WERI-Rb-1 (cell line): Measurements from ENCODE around the gene KSR1.

Experiments
- DNase-seq: peaks from one replicate; pipeline ENCODE4 v3.0.0-alpha.2; 2020
- H3K27ac ChIP-seq: fragments of 250-450 bp; sonication (Bioruptor Pico); 2 replicates; pipeline ENCODE4 v1.5.1; 2020; ENCODE audit warnings: mild to moderate bottlenecking, moderate library complexity
- H3K27me3 ChIP-seq: fragments of 250-450 bp; sonication (Bioruptor Pico); 2 replicates; pipeline ENCODE4 v1.5.1; 2021; ENCODE audit warnings: mild to moderate bottlenecking, low read depth, moderate library complexity; ENCODE audit not compliant: insufficient read depth, severe bottlenecking
- H3K36me3 ChIP-seq: fragments of 250-450 bp; sonication (Bioruptor Pico); 2 replicates; pipeline ENCODE4 v1.5.1; 2020; ENCODE audit warnings: mild to moderate bottlenecking, moderate library complexity
- H3K4me3 ChIP-seq: 2 replicates; pipeline ENCODE4 v1.5.1; 2011; ENCODE audit warnings: low read depth, mild to moderate bottlenecking, control low read depth, low read length
- H3K9me3 ChIP-seq: fragments of 250-450 bp; sonication (Bioruptor Pico); 2 replicates; pipeline ENCODE4 v1.5.1; 2021; ENCODE audit warnings: mild to moderate bottlenecking, moderate library complexity; ENCODE audit not compliant: severe bottlenecking
- TF ChIP-seq, protein P1 (sequence below): IDR thresholded peaks from 2 replicates; pipeline ENCODE4 v1.5.1; 2011; ENCODE audit warnings: low read depth, mild to moderate bottlenecking, control low read depth, inconsistent platforms, low read length

KSR1 gene

DNA sequence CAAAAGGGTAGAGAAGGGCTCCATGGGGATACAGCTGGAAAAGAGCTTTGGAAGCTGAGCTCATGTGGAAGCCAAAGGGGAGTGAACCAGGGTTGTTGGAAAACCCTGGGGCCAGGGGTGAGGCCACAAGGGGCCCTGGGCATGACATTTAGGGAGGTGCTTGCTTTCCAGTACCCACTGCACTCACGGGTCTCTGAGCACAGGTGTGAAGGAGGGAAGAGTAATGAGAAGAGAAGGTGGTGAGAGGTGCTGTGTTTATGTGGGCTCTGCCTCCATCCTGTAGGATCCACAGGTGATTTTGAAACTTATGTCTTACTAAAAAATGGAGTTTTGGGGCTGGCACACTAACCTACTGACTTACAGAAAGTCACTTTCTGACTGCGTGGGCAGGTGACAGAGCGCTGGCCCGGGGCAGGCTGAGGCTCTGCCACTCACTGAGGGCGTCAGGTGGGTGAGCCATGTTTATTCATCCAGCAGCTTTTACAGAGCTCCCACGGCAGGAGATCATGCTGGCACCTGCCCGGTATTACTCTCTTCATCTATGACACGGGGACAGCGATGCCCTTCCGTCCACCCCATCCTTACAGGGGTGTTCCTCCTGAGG is 18.9 kb downstream of the KSR1 start:
- no peaks in the 10 kb centered on the region for H3K27me3 ChIP-seq
- H3K27ac ChIP-seq: no peak overlapping the region
- no peaks in the 10 kb centered on the region for H3K9me3 ChIP-seq
- TF ChIP-seq, protein P1, sequence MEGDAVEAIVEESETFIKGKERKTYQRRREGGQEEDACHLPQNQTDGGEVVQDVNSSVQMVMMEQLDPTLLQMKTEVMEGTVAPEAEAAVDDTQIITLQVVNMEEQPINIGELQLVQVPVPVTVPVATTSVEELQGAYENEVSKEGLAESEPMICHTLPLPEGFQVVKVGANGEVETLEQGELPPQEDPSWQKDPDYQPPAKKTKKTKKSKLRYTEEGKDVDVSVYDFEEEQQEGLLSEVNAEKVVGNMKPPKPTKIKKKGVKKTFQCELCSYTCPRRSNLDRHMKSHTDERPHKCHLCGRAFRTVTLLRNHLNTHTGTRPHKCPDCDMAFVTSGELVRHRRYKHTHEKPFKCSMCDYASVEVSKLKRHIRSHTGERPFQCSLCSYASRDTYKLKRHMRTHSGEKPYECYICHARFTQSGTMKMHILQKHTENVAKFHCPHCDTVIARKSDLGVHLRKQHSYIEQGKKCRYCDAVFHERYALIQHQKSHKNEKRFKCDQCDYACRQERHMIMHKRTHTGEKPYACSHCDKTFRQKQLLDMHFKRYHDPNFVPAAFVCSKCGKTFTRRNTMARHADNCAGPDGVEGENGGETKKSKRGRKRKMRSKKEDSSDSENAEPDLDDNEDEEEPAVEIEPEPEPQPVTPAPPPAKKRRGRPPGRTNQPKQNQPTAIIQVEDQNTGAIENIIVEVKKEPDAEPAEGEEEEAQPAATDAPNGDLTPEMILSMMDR: no peak
- DNase-seq: no peak
- H3K4me3 ChIP-seq: no peak overlapping the region
- no peaks in the 10 kb centered on the region for H3K36me3 ChIP-seq

DNA sequence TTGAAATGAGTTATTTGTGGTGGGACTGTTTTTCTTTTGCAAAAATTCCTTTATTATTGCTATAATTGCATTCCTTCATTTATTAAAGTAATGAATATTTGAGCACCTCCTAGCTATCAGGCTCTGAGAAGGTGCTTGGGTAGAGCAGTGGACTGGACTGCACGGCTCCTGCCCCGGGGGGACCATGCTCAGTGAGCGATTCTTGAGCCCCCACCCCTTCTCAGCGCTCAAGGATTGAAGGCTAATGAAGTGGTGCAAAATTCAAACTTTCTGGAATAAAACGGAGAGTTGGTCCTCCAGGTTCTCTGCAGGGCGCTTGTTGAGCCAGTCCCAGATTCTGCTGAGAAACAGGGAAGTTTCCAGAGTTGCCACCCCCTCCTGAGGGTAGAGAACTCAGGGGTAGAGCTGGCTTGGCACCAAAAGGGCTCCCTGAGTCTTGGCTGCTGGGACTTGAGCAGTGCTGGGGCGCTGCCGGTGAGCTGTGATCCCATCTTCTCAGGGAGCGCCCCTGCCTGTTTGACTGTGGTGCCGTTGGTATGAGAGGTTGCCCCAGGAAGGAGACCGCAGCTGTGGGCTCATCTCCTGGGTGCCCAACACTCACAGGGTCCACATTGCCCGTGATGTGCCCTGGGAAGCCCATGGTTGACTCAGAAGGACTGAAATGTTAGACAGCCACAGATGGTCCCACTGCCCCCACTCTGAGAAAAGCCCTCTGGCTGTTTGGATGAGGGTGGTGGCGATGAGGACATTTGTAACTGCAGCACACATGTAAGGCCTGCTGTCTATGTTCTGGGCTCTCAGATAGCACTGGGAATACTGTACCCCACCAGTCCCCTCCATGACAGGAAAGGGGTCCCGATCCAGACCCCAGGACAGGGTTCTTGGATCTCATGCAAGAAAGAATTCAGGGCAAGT is 20.0 kb downstream of the KSR1 start:
- H3K36me3 ChIP-seq: no peaks in the 10 kb centered on the region
- peak overlapping the region; percentile 71 for H3K27ac ChIP-seq
- no peak overlapping the region for H3K4me3 ChIP-seq
- TF ChIP-seq, protein P1: no peak
- no peaks in the 10 kb centered on the region for H3K9me3 ChIP-seq
- DNase-seq: peak; percentile 51
- no peaks in the 10 kb centered on the region for H3K27me3 ChIP-seq

DNA sequence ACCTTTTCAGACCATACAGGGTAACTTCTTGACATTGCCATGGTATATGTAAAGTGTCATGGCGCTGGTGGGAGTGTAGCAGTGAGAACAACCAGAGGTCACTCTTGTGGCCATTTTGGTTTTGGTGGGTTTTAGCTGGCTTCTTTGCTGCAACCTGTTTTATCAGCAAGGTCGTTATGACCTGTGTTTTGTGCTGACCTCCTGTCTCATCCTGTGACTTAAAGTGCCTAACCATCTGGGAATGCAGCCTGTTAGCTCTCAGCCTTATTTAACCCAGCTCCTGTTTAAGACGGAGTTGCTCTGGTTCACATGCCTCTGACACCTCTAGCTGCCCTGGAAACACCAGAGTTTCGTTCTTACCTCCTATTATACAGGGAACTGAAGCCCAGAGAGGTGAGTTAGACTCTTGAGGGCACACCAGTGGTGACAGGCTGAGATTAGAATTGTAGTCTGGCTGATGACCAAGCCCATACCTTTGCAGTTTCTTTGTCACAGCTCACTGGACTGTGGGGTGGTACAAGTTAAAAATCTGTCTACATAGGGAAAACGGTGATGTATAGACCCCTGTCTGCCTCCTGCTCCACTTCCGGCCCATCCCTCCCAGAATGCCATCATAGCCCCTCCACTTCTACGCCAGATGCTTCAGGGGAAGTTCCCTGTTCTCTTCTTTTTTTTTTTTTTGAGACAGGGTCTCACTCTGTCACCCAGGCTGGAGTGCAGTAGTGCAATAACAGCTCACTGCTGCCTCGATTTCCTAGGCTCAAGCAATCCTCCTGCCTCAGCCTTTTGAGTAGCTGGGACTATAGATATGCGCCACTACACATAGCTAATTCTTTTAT is 21.0 kb downstream of the KSR1 start:
- Histone ChIP-seq H3K36me3 (no peaks in the 10 kb centered on the region), H3K4me3 (no peak overlapping the region), H3K27ac (peak overlapping the region; percentile 71), H3K27me3 (no peaks in the 10 kb centered on the region), H3K9me3 (no peaks in the 10 kb centered on the region)
- DNase-seq: peak; percentile 33
- TF ChIP-seq, protein P1: no peak

DNA sequence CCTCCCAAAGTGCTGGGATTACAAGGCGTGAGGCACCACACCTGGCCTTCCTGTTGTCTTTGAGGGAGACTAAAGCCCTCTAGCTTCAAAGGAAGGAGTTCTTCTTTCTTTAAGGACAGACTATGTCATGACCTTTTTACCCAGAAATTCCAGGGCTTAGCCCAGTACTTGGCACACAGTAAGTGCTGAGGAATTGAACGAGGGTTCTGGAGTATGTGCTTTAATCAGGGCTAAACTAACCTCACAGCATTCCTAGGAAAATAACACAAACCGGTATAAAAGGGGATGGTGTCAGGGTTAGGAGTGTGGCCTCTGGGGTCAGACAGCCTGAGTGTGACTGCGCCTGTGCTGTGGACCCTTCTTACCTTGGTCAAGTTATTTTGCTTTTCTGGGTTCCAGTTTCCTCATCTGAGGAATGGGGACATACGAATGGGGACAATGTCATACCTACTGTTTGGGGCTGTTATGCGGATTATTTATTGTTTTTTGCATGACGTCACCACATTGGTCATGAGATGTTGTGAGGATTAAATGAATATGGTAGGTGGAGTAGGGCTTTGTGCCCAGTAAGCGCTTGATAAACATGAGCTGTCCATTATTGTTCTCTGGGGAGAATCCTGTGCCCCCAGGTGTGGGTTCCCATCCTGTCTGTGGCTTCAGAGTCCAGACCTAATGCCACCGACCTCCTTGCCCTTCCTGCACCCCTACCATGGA is 21.9 kb downstream of the KSR1 start:
- Histone ChIP-seq H3K36me3 (no peaks in the 10 kb centered on the region), H3K27ac (peak overlapping the region; percentile 71), H3K9me3 (no peaks in the 10 kb centered on the region), H3K27me3 (no peaks in the 10 kb centered on the region), H3K4me3 (no peak overlapping the region)
- TF ChIP-seq, protein P1: no peak
- DNase-seq: no peak

DNA sequence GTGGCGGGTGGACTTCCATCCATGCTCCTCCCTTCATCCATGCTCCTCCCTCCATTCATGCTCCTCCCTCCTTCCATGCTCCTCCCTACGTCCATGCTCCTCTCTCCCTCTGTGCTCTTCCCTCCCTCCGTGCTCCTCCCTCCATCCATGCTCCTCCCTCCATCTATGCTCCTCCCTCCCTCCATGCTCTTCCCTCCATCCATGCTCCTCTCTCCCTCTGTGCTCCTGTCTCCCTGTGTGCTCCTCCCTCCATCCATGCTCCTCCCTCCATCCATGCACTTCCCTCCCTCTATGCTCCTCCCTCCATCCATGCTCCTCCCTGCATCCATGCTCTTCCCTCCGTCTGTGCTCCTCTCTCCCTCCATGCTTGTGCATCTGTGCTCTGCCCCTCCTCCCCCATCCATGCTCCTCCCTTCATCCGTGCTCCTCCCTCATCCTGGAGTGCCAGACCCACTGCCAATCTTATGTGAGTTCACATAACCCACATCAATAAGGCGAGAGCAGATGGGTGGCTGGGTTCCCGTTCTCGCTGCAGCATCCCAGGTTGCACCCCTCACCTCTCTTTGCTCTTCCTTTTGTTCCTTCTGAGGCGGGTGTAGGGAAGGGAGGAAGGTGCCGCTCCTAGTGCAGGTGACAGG is 22.8 kb downstream of the KSR1 start:
- DNase-seq: no peak
- Histone ChIP-seq H3K27ac (peak overlapping the region; percentile 43; the same call in 1 of the 2 replicates), H3K4me3 (no peak overlapping the region), H3K36me3 (no peaks in the 10 kb centered on the region; the same call in 1 of the 2 replicates), H3K9me3 (no peaks in the 10 kb centered on the region), H3K27me3 (no peaks in the 10 kb centered on the region)
- TF ChIP-seq, protein P1: no peak
